Stimulated activated CD4-positive, alpha-beta T cell treated with anti-CD3 and anti-CD28 coated beads, Interleukin-1b, Interleukin-23, amount 100 ng/mL, for 24 hours (primary cell): ENCODE results near the gene CLEC7A.

Experiments
- DNase-seq, 4 experiments: peaks; one replicate each; pipeline ENCODE4 v3.0.0-alpha.2; 2020; ENCODE audit warnings: low read depth in 4 of 4, low spot score in 1 of 4

Gene CLEC7A

GRCh38 chr12:10095971-10096370 lies 34.0 kb downstream of the CLEC7A start:
- no peak for DNase-seq

- DNase-seq: no peak
These were observed 35.2 kb downstream of the CLEC7A start for GRCh38 chr12:10094646-10095395.

- no peak for DNase-seq
These were observed 40.8 kb downstream of the CLEC7A start for GRCh38 chr12:10088955-10089900.

GRCh38 chr12:10088031-10088430 lies 42.0 kb downstream of the CLEC7A start:
- no peak for DNase-seq

- no peak for DNase-seq
These were observed 43.6 kb downstream of the CLEC7A start for GRCh38 chr12:10086387-10086786.

GRCh38 chr12:10084733-10085132 lies 45.3 kb downstream of the CLEC7A start:
- no peak for DNase-seq

GRCh38 chr12:10082117-10082874 lies 47.7 kb downstream of the CLEC7A start:
- no peak for DNase-seq

GRCh38 chr12:10075451-10075850 lies 54.5 kb downstream of the CLEC7A start:
- no peak for DNase-seq

- DNase-seq: no peak
These were observed 56.7 kb downstream of the CLEC7A start for GRCh38 chr12:10073261-10073660.

- DNase-seq: no peak
These were observed 57.9 kb downstream of the CLEC7A start for GRCh38 chr12:10072131-10072530.

- no peak for DNase-seq
These were observed 59.6 kb downstream of the CLEC7A start for GRCh38 chr12:10070380-10070779.

GRCh38 chr12:10069976-10070375 lies 60.0 kb downstream of the CLEC7A start:
- DNase-seq: no peak

GRCh38 chr12:10069099-10069498 lies 60.9 kb downstream of the CLEC7A start:
- DNase-seq: no peak

GRCh38 chr12:10068644-10069043 lies 61.4 kb downstream of the CLEC7A start:
- no peak for DNase-seq

- no peak for DNase-seq
These were observed 62.1 kb downstream of the CLEC7A start for GRCh38 chr12:10067942-10068341.

GRCh38 chr12:10067264-10067663 lies 62.7 kb downstream of the CLEC7A start:
- no peak for DNase-seq
